ENCODE data around the gene ZNF443. TPM values are rescaled to one million over a fixed set of nuclear protein-coding genes. Genes with fewer than 3 reads are reported as not detected.
"Not testable (repeated sequence)": the region's sequence is repeated elsewhere in the genome, so short reads cannot be mapped to it uniquely, and the experiment has no call there.

ZNF443 gene
- total RNA-seq, 4 donors from 2014 or later: 3.5 to 5.4 (median 4.8) TPM

DNA sequence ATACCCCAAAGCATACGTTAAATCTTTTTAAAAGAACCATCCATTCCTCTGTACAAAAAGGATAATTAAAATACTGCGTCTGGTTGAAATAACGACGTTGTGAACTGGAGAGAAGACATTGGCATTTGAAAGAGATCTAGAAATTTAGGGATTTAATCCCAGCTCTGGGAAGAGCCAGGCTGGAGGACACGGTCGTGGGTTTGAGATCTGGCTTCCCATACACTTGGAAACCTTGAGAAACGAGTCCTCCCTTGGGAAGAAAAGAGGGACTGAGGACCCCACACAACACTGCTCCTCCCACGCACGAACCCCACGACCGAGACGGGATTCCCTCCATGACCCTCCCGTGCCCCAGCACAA, 43.2 kb upstream of the ZNF443 start:
- Histone ChIP-seq H3K4me3 (peak overlapping the region; percentile 77 to 94 (median 86)), H3K27ac (replicated peaks in 1 of 4) (peak overlapping the region; percentile 77 to 82 (median 82)), H3K27me3 (no peaks in the 10 kb centered on the region), H3K4me1 (peaks cover 12 to 30% (median 16%) of the 10 kb centered on the region in 4 donors), H3K9me3 (no peaks in the 10 kb centered on the region), H3K36me3 (no peaks in the 10 kb centered on the region)
- TF ChIP-seq, protein P1, sequence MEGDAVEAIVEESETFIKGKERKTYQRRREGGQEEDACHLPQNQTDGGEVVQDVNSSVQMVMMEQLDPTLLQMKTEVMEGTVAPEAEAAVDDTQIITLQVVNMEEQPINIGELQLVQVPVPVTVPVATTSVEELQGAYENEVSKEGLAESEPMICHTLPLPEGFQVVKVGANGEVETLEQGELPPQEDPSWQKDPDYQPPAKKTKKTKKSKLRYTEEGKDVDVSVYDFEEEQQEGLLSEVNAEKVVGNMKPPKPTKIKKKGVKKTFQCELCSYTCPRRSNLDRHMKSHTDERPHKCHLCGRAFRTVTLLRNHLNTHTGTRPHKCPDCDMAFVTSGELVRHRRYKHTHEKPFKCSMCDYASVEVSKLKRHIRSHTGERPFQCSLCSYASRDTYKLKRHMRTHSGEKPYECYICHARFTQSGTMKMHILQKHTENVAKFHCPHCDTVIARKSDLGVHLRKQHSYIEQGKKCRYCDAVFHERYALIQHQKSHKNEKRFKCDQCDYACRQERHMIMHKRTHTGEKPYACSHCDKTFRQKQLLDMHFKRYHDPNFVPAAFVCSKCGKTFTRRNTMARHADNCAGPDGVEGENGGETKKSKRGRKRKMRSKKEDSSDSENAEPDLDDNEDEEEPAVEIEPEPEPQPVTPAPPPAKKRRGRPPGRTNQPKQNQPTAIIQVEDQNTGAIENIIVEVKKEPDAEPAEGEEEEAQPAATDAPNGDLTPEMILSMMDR (IDR thresholded peaks at IDR 0.05): no peak
- no peak for TF ChIP-seq POLR2AphosphoS5 (IDR thresholded peaks at IDR 0.05)
- no peak for TF ChIP-seq EP300 (IDR thresholded peaks at IDR 0.05)
- no peak for TF ChIP-seq POLR2A (IDR thresholded peaks at IDR 0.05; ENCODE audit: low read depth)
- WGBS: 0% methylated on average over 13 of the region's 13 CpGs
- no peak for DNase-seq (ENCODE audit: extremely low spot score)
- intact Hi-C loops (cut with DNase I): no loop called here

DNA sequence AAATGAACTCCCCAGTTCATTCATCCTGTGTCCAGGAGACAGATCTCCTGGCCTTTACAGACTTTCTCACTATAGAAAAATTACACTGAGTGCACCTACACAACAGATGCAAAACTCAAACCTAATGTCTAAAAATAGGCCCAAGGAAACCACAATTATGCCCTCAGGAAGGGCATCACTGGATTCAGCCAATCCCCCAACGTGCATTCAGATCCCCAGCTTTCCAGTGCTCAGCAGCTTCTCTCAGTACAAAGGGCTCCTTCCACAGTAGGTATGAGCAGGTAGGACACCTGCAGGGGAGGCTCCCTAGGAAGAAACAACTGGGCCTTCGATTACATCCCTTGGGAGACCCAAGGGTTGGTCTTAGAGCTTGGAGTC, 41.7 kb upstream of the ZNF443 start:
- no peak for DNase-seq (ENCODE audit: extremely low spot score)
- Histone ChIP-seq H3K36me3 (no peaks in the 10 kb centered on the region), H3K4me1 (peaks cover 12 to 30% (median 16%) of the 10 kb centered on the region in 4 donors), H3K27me3 (no peaks in the 10 kb centered on the region), H3K9me3 (no peaks in the 10 kb centered on the region), H3K27ac (replicated peaks in 1 of 4) (no peak overlapping the region), H3K4me3 (no peak overlapping the region)
- intact Hi-C loops (cut with DNase I): no loop called here
- TF ChIP-seq POLR2AphosphoS5 (IDR thresholded peaks at IDR 0.05): no peak
- 74% methylated on average over 2 of the region's 2 CpGs for WGBS

DNA sequence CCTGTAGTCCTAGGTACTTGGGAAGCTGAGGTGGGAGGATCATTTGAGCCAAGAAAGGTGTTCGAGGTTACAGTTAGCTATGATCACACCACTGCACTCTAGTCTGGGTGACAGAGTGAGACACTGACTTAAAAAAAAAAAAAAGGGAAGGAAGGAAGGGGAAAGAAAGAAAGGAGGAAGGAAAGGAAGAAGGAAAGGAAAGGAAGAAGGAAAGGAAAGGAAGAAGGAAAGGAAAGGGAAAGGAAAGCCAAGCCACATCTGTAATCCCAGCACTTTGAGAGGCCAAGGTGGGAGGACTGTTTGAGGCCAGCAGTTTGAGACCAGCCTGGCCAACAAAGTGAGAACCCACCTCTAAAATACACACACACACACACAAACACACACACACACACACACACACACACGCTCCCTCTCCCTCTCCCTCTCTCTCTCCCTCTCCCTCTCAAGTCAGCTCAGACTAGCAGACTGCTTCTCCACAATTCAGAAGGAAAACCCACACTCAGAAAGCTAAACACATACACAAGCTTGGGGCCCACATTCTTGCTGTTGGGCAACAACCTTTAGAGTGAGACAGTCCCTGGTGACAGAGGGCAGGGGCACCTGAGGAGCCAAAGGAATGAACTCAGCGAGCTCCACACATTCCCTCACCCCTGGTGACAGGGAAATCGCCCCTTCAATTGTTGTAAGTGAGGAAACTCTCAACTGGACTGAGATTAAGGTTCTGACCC, 41.1 kb upstream of the ZNF443 start:
- DNase-seq (ENCODE audit: extremely low spot score): no peak
- H3K9me3 ChIP-seq: no peaks in the 10 kb centered on the region
- 70% methylated on average over 4 of the region's 4 CpGs for WGBS
- H3K27ac ChIP-seq (replicated peaks in 1 of 4): no peak overlapping the region
- no peaks in the 10 kb centered on the region for H3K27me3 ChIP-seq
- peaks cover 12 to 30% (median 16%) of the 10 kb centered on the region in 4 donors for H3K4me1 ChIP-seq
- no peak overlapping the region for H3K4me3 ChIP-seq
- H3K36me3 ChIP-seq: no peaks in the 10 kb centered on the region
- intact Hi-C loops (cut with DNase I): no loop called here
- TF ChIP-seq EP300 (IDR thresholded peaks at IDR 0.05) (no peak), POLR2AphosphoS5 (IDR thresholded peaks at IDR 0.05) (no peak), POLR2A (IDR thresholded peaks at IDR 0.05; ENCODE audit: low read depth) (no peak)
- TF ChIP-seq, protein P1 (IDR thresholded peaks at IDR 0.05): no peak

DNA sequence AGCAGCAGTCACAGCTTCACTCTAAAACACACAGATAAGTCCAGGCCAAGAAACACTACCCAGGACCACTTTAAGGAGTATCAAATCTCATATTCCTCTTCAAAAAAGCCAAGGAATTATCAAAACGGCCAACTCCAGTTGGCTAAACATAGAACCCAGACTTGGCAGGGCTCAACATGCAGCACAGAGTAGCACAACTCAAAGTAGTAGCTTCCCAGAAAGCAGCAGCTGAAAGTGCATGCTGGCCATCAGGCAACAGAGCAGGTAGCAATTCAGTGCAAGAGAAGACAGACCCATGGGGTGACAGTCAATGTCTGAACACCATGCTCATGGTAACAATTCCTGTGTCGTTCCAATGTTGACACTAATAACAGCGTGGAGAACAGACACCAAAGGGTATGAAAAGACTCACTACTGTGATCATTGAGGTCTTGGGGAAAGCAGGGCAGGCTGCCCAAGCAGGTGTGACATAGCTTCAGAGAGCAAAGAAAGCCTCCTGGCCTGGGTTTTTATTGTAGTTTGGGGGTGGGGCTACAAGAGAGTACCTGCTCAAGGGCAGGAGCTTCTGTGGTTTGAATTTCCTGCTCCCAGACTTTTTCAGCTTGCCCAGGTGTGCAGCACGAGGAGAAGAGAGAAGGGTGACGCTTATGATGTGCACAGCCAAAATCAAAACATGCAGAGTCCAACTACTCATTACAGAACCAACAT, 37.6 kb upstream of the ZNF443 start:
- no peaks in the 10 kb centered on the region for H3K27me3 ChIP-seq
- no peak for DNase-seq (ENCODE audit: extremely low spot score)
- H3K4me1 ChIP-seq: peaks cover 2 to 12% (median 6%) of the 10 kb centered on the region in 4 donors
- WGBS: 75% methylated on average over 5 of the region's 5 CpGs
- H3K36me3 ChIP-seq: no peaks in the 10 kb centered on the region
- no peak overlapping the region for H3K27ac ChIP-seq (replicated peaks in 1 of 4)
- intact Hi-C loops (cut with DNase I): no loop called here
- no peak overlapping the region for H3K4me3 ChIP-seq
- no peaks in the 10 kb centered on the region for H3K9me3 ChIP-seq
- TF ChIP-seq, protein P1 (IDR thresholded peaks at IDR 0.05): no peak

DNA sequence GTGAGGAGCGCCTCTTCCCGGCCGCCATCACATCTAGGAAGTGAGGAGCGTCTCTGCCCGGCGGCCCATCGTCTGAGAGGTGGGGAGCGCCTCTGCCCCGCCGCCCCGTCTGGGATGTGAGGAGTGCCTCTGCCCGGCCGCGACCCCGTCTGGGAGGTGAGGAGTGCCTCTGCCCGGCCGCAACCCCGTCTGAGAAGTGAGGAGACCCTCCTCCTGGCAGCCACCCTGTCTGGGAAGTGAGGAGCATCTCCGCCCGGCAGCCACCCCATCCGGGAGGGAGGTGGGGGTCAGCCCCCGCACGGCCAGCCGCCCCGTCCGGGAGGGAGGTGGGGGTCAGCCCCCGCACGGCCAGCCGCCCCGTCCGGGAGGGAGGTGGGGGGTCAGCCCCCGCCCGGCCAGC, 26.8 kb upstream of the ZNF443 start:
- H3K27ac ChIP-seq (replicated peaks in 1 of 4); intact Hi-C loops (cut with DNase I); H3K27me3 ChIP-seq; H3K4me3 ChIP-seq; DNase-seq (ENCODE audit: extremely low spot score); H3K4me1 ChIP-seq: not testable (repeated sequence)
- peaks cover 7 to 48% (median 37%) of the 10 kb centered on the region in 4 donors for H3K9me3 ChIP-seq
- 95% methylated on average over 12 of the region's 33 CpGs for WGBS
- peaks cover 26 to 45% (median 32%) of the 10 kb centered on the region in 4 donors for H3K36me3 ChIP-seq
